GM18517 (cell line): Measurements from ENCODE around the gene RSPH6A.

Experiments
- ATAC-seq: cut with Tn5 transposase; IDR thresholded peaks from one replicate; pipeline ENCODE4 v1.9.1; 2021; ENCODE audit warnings: mild to moderate bottlenecking, moderate library complexity; ENCODE audit not compliant: unreplicated experiment

The RSPH6A gene

DNA sequence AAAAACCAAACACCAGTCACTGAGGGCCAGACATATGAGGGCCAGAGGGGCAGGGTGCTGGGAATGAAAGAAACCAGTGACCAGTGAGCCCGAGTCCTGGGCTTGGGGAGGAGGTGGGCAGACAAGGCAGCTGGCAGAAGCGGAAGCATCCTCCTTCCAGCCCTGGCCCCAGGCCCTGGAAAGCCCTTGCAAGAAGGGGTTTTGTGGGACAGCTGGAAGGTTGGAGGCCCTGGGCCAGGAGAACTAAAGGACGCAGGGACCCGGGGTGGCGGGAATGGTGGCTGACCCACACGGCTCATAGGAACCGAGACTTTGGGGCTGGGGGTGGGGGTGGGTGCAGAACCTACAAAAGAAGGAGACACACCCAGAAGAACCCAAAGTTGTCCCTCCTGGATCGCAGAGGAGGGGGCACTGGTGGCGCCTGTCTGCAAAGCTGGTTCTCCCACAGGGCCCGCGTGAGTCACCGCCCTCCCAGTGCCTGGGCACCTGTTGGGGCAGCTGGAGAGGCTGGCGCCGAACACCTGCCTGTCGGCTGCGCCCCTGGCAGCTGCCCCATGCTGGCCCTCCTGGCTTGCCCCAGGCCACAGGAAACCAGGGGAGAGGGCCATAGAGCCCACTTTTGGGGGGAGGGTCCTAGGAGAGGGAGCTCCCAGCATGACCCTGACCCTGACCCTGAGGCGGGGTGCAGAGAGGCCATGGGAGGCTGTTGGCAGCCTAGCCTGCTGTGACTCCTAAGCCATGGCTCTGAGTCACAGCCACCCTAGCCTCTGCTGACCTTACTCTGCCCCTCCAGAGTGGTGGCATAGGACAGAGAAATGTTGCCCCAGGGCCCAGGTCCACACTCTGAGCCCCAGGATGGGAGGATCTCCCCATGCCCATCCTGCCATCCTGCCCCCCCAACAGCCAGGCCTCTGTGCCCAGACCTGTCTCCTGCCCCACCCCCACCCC is 33.6 kb downstream of the RSPH6A start:
- no peak for ATAC-seq

- no peak for ATAC-seq
Observed at GRCh38 chr19:45780448-45781213, 34.5 kb downstream of the RSPH6A start.

DNA sequence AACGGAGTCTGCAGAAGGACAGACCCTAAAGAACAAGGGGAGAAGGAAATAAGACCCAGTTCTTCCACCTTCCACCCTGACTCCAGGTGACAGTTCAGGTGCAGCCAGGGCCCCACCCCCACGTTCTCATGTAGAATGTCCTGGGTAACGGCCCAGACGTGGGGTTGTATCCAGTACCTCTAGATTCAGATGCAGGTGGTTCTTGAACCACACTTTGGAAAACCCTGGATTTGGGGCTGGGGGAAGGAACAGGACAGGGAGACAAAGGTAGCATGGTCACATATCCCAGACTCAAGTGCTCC is 35.0 kb downstream of the RSPH6A start:
- no peak for ATAC-seq

- no peak for ATAC-seq
Observed at GRCh38 chr19:45779231-45780145, 35.6 kb downstream of the RSPH6A start.

DNA sequence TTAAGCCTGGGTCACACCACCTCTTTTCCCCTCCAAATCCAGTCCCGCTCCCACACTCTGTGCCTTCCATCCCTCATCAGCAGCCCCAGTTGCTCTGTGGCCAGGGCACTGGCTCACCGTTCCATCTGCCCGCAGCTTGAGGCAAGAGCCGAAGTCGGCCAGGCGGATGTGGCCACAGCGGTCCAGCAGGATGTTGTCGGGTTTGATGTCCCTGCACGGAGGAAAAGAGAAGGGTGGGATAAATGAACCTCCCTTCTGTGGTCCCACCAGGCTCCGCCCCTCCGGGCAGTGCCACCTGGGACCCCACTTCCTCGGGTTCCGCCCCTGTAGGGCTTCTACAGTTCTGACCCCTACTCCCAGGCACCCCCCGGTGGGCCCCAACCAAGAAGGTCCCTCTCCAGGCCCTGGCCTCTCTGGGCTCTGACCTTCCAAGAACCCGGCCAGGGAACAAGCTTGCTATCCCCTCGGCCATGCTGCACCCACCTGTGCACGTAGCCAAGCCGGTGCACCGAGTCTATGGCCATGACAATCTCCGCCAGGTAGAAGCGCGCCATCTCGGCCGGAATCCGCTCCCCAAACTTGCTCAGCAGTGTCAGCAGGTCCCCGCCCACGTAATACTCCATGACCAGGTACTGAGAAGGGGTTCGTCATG is 37.0 kb downstream of the RSPH6A start:
- ATAC-seq, result no peak

- ATAC-seq, result no peak
Observed at GRCh38 chr19:45777395-45777961, 37.6 kb downstream of the RSPH6A start.

DNA sequence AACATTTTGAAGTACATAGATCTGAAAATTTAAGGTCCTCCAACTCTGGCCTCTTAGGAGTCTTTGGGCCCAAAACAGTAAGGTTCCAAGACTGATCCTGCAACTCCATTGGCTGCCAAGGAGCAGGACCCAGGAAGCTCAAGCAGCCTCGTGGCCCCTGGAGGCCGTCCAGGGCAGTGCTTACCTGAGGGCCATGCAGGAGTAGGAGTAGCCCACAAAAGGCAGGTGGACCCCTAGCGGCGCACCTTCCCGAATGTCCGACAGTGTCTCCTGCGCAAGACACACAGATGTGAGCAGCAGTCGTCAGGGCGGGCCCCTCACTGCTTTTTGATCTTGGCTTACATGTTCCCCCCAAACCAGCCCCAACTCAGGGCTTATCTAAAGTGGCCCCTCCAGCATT is 40.3 kb downstream of the RSPH6A start:
- no peak for ATAC-seq

DNA sequence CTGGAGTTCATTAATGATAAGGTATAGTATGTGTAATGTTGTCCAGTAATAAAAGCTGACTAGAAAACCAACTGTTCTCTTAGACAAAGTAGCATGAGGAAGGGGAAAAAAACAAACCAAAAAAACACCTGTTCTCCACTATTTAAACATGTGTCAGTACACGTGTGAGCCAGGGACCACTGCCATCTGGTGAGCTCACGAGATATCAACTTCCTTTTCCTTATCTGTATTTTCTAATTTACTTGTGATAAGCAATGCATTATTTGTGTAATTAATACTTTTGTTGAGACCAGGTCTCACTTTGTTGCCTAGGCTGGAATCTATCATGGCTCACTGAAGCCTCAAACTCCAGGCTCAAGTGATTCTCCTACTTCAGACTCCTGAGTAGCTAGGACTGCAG is 41.7 kb downstream of the RSPH6A start:
- no peak for ATAC-seq

DNA sequence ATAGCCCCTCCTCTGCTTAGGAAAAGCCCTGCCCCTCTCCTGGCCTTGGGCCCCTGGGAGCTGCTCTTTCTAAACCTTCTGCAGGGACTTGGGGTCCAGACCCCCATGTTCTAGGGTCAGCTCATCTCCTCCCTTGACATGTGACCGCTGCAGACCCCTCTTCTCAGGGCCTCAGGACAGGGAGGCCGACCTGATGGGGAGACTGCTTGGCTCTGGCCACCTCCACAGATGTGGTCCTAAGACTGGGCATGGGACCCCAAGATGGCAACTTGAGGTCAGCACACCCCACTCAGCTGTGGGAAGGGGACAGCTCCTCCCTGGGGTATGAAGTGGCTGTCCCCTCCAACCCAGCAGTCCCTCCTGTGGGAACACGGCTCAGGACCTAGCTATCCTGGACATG is 42.2 kb downstream of the RSPH6A start:
- no peak for ATAC-seq

- ATAC-seq, result no peak
Observed at GRCh38 chr19:45772130-45772840, 42.8 kb downstream of the RSPH6A start.

GRCh38 chr19:45771311-45771933 is 43.7 kb downstream of the RSPH6A start:
- no peak for ATAC-seq

DNA sequence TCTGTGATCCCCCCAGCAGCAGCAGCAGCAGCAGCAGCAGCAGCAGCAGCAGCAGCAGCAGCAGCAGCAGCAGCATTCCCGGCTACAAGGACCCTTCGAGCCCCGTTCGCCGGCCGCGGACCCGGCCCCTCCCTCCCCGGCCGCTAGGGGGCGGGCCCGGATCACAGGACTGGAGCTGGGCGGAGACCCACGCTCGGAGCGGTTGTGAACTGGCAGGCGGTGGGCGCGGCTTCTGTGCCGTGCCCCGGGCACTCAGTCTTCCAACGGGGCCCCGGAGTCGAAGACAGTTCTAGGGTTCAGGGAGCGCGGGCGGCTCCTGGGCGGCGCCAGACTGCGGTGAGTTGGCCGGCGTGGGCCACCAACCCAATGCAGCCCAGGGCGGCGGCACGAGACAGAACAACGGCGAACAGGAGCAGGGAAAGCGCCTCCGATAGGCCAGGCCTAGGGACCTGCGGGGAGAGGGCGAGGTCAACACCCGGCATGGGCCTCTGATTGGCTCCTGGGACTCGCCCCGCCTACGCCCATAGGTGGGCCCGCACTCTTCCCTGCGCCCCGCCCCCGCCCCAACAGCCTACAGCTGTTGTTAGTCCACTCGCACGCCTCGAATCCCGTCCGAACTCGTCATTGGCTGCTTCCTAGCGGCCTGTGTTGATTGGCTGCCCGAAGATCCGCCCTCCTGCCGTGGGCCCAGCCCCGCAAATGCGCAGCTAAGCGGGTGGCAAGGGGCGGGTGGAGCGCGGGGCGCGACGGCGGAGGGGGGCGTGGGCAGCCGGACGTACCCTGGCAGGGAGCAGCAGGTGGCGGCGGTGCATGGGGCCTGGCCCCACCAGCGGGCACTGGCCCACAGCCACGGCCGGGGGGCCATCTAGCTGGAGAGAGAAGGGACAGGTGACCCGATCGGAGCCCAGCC is 44.7 kb downstream of the RSPH6A start:
- ATAC-seq, result peak; percentile 43

DNA sequence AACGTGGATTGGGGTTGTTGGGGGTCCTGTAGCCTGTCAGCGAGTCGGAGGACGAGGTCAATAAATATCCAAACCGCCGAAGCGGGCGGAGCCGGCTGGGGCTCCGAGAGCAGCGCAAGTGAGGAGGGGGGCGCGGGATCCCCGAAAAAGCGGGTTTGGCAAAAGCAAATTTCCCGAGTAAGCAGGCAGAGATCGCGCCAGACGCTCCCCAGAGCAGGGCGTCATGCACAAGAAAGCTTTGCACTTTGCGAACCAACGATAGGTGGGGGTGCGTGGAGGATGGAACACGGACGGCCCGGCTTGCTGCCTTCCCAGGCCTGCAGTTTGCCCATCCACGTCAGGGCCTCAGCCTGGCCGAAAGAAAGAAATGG is 45.3 kb downstream of the RSPH6A start:
- no peak for ATAC-seq

DNA sequence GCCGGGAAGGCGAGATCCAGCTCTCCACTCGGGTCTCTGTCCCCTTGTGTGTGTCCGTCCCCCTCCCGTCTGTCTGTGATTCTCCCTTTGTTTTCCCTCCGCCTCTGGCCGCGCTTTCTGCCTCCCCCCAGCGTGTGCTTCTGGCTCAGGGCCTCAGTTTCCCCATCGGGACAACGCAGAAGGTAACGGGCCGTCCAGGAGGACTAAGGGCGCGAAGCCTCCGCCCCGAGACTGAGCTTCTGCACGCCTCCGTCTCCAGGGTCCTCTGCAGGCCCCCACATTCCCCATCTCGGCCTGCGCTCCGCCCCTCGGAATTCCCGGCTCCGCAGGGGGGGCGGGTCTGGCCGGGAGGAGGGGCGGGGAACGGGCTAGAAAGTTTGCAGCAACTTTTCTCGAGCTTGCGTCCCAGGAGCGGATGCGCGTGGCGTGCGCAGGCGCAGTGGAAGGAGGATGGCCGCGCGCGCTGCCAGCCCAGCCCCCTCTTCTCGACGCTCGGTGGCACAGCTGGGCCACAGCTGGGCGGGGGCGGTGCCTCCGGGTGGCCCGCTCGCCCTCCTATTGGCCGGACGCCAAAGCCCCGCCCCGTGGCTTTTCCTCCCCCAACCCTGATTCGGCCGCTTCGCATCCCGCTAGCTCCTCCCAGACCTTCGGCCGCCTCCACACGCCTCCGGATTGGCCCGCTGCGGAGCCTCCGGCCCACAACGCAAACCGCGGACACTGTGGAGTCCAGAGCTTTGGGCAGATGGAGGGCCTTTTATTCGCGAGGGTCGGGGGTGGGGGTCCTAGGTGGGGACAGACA is 45.9 kb downstream of the RSPH6A start, which contains the start of gene SIX5:
TSS of gene SIX5 (minus strand) at position 269 of the 799 bp plus-strand sequence. CDS start 408 bp downstream, outside the sequence.
- ATAC-seq, result peak; percentile 48

DNA sequence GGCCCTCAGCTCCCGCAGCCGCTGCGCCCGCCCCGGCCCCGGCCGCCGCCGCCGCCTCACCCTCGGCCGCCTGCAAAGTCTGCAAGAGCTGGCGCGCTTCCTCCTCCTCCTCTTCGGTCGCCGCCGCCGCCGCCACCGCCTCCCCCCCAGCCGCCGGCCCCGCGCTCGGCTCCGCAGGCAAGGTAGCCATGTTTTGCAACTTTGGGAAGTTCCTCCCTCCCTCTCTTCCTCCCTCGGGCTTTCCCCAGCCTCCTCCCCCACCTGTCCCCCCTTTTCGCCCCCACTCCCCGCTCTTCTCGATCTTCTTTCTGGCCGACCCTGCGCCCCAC is 46.5 kb downstream of the RSPH6A start:
- ATAC-seq, result no peak

GRCh38 chr19:45767881-45768654 is 47.0 kb downstream of the RSPH6A start:
- no peak for ATAC-seq

DNA sequence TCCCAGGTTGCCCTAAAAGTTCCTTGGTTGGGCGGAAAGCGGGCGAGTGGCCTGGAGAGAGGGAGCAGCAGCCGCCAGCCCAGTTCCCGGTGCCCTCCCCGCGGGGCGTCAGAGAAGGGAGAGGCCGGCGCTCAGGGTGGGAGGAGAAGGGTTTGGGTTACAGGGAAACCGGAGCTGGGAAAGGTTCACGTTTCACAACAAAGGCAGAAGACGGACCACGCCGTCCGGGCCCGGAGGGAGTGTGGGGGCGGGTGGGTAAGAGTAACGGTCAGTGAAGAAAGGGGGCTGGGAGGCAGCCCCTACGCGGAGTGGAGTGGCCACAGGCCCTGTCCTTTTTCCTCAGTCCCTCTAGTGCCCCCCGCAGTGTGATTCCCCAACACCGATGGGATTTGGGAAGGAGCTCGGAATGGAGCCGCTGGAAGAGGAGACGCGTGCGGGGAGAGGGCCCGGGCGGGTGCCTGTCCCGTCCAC is 47.7 kb downstream of the RSPH6A start:
- no peak for ATAC-seq
